ENCODE data around the gene PFDN4.

GRCh38 chr20:54172856-54173652 is 34.8 kb upstream of the PFDN4 start:
- no peak for TF ChIP-seq CTCF (IDR thresholded peaks at IDR 0.05)
- TF ChIP-seq POLR2A (IDR thresholded peaks at IDR 0.05), result no peak

Measured in breast epithelium (tissue), 3 donors.